H9 (cell line): Measurements from ENCODE around the gene CACNA1H. TPM values are rescaled to one million over a fixed set of nuclear protein-coding genes. Genes with fewer than 3 reads are reported as not detected.

Source experiments
- DNase-seq: peaks from one replicate; pipeline ENCODE4 v3.0.0-alpha.2; 2017
- H2AFZ ChIP-seq: one replicate; pipeline ENCODE4 v1.6.1; 2013; ENCODE audit warnings: mild to moderate bottlenecking, low read length, control low read depth, moderate library complexity
- H2AK5ac ChIP-seq: 2 replicates; pipeline ENCODE4 v1.6.1; 2013; ENCODE audit warnings: low read length, control low read depth, mixed read lengths; ENCODE audit not compliant: insufficient read length
- H2BK120ac ChIP-seq: one replicate; pipeline ENCODE4 v1.6.1; 2013; ENCODE audit warnings: low read depth, mild to moderate bottlenecking, low read length, control low read depth, inconsistent platforms; ENCODE audit not compliant: poor library complexity, severe bottlenecking
- H2BK12ac ChIP-seq: 2 replicates; pipeline ENCODE4 v1.6.1; 2013; ENCODE audit warnings: low read length, control low read depth, mixed read lengths, low read depth; ENCODE audit not compliant: insufficient read length
- H2BK15ac ChIP-seq: 2 replicates; pipeline ENCODE4 v1.6.1; 2013; ENCODE audit warnings: low read depth, low read length, control low read depth
- H2BK20ac ChIP-seq: one replicate; pipeline ENCODE4 v1.6.1; 2013; ENCODE audit warnings: low read depth, mild to moderate bottlenecking, low read length, control low read depth, inconsistent platforms; ENCODE audit not compliant: poor library complexity, severe bottlenecking
- H2BK5ac ChIP-seq: 2 replicates; pipeline ENCODE4 v1.6.1; 2013; ENCODE audit warnings: low read length, control low read depth, mixed read lengths; ENCODE audit not compliant: insufficient read length
- H3K14ac ChIP-seq: 2 replicates; pipeline ENCODE4 v1.6.1; 2013; ENCODE audit warnings: low read length, control low read depth; ENCODE audit not compliant: insufficient read depth
- H3K18ac ChIP-seq: 2 replicates; pipeline ENCODE4 v1.6.1; 2013; ENCODE audit warnings: low read depth, mild to moderate bottlenecking, mixed read lengths, low read length, control low read depth; ENCODE audit not compliant: insufficient read length
- H3K23ac ChIP-seq: 2 replicates; pipeline ENCODE4 v1.6.1; 2013; ENCODE audit warnings: low read length, control low read depth, mixed read lengths, low read depth; ENCODE audit not compliant: insufficient read length
- H3K23me2 ChIP-seq: 2 replicates; pipeline ENCODE4 v1.6.1; 2013; ENCODE audit warnings: low read depth, mild to moderate bottlenecking, mixed read lengths, low read length, control low read depth; ENCODE audit not compliant: insufficient read length, poor library complexity, severe bottlenecking
- H3K27ac ChIP-seq: 2 replicates; pipeline ENCODE4 v1.5.1; 2013; ENCODE audit warnings: low read length, control low read depth, mixed read lengths, low read depth; ENCODE audit not compliant: insufficient read length
- H3K27me3 ChIP-seq: 2 replicates; pipeline ENCODE4 v1.6.1; 2013; ENCODE audit warnings: low read length, control low read depth, inconsistent platforms; ENCODE audit not compliant: insufficient read depth
- H3K4ac ChIP-seq: 2 replicates; pipeline ENCODE4 v1.6.1; 2013; ENCODE audit warnings: low read depth, mild to moderate bottlenecking, control low read depth, inconsistent platforms, low read length, moderate library complexity
- H3K4me1 ChIP-seq: 2 replicates; pipeline ENCODE4 v1.6.1; 2013; ENCODE audit warnings: low read length, control low read depth, inconsistent platforms; ENCODE audit not compliant: insufficient read depth
- H3K4me2 ChIP-seq: 2 replicates; pipeline ENCODE4 v1.6.1; 2013; ENCODE audit warnings: low read length, control low read depth, mixed read lengths; ENCODE audit not compliant: insufficient read length, insufficient read depth
- H3K56ac ChIP-seq: 2 replicates; pipeline ENCODE4 v1.6.1; 2013; ENCODE audit warnings: low read depth, mild to moderate bottlenecking, mixed read lengths, low read length, control low read depth; ENCODE audit not compliant: insufficient read length
- H3K79me1 ChIP-seq: 2 replicates; pipeline ENCODE4 v1.6.1; 2013; ENCODE audit warnings: low read depth, mild to moderate bottlenecking, moderate library complexity, low read length, control low read depth, inconsistent platforms; ENCODE audit not compliant: insufficient read depth, poor library complexity, severe bottlenecking
- H3K79me2 ChIP-seq: 2 replicates; pipeline ENCODE4 v1.6.1; 2013; ENCODE audit warnings: low read length, control low read depth, inconsistent platforms; ENCODE audit not compliant: insufficient read depth
- H3K9ac ChIP-seq: 2 replicates; pipeline ENCODE4 v1.6.1; 2013; ENCODE audit warnings: low read length, control low read depth, mixed read lengths; ENCODE audit not compliant: insufficient read length; ENCODE audit errors: extremely low read depth
- H3K9me3 ChIP-seq: one replicate; pipeline ENCODE4 v1.6.1; 2013; ENCODE audit warnings: low read depth, low read length, inconsistent platforms; ENCODE audit not compliant: control insufficient read depth
- H3T11ph ChIP-seq: one replicate; pipeline ENCODE4 v1.6.1; 2013; ENCODE audit warnings: mild to moderate bottlenecking, low read length, control low read depth, inconsistent platforms
- H4K20me1 ChIP-seq: one replicate; pipeline ENCODE4 v1.6.1; 2013; ENCODE audit not compliant: control insufficient read depth, insufficient read length, insufficient read depth
- H4K5ac ChIP-seq: 2 replicates; pipeline ENCODE4 v1.6.1; 2013; ENCODE audit warnings: low read depth, mild to moderate bottlenecking, mixed read lengths, low read length, control low read depth; ENCODE audit not compliant: insufficient read length
- H4K8ac ChIP-seq: replicated peaks from 2 replicates; pipeline ENCODE4 v1.6.1; 2013; ENCODE audit warnings: low read length, control low read depth, mixed read lengths, low read depth; ENCODE audit not compliant: insufficient read length
- H4K91ac ChIP-seq: 2 replicates; pipeline ENCODE4 v1.6.1; 2013; ENCODE audit warnings: low read depth, mild to moderate bottlenecking, moderate library complexity, mixed read lengths, low read length, control low read depth; ENCODE audit not compliant: insufficient read length
- H3K27ac Mint-ChIP-seq, 3 experiments: 2 replicates in 2 of 3; 3 replicates in 1 of 3; pipeline ENCODE4 v1.8.0; 2020 to 2021; ENCODE audit warnings: mixed read lengths in 3 of 3, mild to moderate bottlenecking in 1 of 3, moderate library complexity in 1 of 3
- H3K27me3 Mint-ChIP-seq: 2 replicates; pipeline ENCODE4 v1.8.0; 2021; ENCODE audit warnings: low read depth, mild to moderate bottlenecking, moderate library complexity, mixed read lengths
- H3K36me3 Mint-ChIP-seq, 3 experiments: 2 replicates in 2 of 3; 3 replicates in 1 of 3; pipeline ENCODE4 v1.8.0; 2020 to 2021; ENCODE audit warnings: low read depth in 3 of 3, mixed read lengths in 3 of 3; ENCODE audit not compliant: insufficient read depth in 1 of 3
- H3K4me1 Mint-ChIP-seq, 2 experiments: 2 replicates each; pipeline ENCODE4 v1.8.0; 2020; ENCODE audit warnings: mixed read lengths in 2 of 2
- H3K4me3 Mint-ChIP-seq, 2 experiments: 2 replicates in 1 of 2; 3 replicates in 1 of 2; pipeline ENCODE4 v1.8.0; 2020 to 2021; ENCODE audit warnings: mild to moderate bottlenecking in 2 of 2, mixed read lengths in 2 of 2, moderate library complexity in 1 of 2
- H3K9me3 Mint-ChIP-seq, 2 experiments: 2 replicates in 1 of 2; 3 replicates in 1 of 2; pipeline ENCODE4 v1.8.0; 2020; ENCODE audit warnings: mild to moderate bottlenecking in 2 of 2, mixed read lengths in 2 of 2, moderate library complexity in 1 of 2
- WGBS: extraction: QIAGEN DNeasy Blood & Tissue Kit; methylation state at CpG from one replicate; pipeline ENCODE4 v1.1.7; 2013; ENCODE audit warnings: missing lambda C conversion rate, low lambda C conversion rate, mixed read lengths; ENCODE audit not compliant: insufficient read length; ENCODE audit errors: extremely low coverage; 5-methylcytosine and 5-hydroxymethylcytosine counted together
- total RNA-seq: library from RNA; stranded (reverse); gene quantifications from 2 replicates; pipeline ENCODE4 v1.2.1, GENCODE V29; 2021
- TF ChIP-seq, protein P1 (sequence below): fragments of 200-600 bp; sonication (generic); conservative IDR thresholded peaks from 3 replicates; pipeline ENCODE4 v1.8.0; 2021; ENCODE audit warnings: antibody characterized with exemption, mild to moderate bottlenecking

The CACNA1H gene
- total RNA-seq, 1 experiment from 2014 or later: 43.3 TPM

DNA sequence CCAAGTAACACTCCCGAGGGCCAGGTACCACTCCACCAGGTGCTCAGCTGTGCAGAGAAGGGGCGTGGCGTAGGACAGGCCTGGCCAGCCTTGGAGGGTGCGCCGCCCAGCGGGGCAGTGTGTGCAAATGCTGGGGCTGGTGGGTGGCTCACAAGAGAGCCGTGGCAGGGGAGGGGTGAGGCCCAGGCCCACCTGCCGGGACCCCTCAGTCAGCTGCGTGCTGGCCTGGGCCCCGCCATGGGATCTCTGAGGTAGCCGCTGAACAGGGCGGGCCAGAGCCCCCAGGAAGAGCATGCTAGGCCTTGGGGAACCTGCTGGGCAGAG lies 63.4 kb downstream of the CACNA1H start:
- H2BK12ac ChIP-seq: no peak overlapping the region
- Mint-ChIP-seq H3K9me3 (no peaks in the 10 kb centered on the region), H3K27ac (no peak overlapping the region), H3K27me3 (no peaks in the 10 kb centered on the region), H3K36me3 (peaks cover 2 to 29% (median 23%) of the 10 kb centered on the region in 3 experiments; a peak in 6 of 7 replicates), H3K4me1 (no peaks in the 10 kb centered on the region), H3K4me3 (no peak overlapping the region)
- TF ChIP-seq, protein P1, sequence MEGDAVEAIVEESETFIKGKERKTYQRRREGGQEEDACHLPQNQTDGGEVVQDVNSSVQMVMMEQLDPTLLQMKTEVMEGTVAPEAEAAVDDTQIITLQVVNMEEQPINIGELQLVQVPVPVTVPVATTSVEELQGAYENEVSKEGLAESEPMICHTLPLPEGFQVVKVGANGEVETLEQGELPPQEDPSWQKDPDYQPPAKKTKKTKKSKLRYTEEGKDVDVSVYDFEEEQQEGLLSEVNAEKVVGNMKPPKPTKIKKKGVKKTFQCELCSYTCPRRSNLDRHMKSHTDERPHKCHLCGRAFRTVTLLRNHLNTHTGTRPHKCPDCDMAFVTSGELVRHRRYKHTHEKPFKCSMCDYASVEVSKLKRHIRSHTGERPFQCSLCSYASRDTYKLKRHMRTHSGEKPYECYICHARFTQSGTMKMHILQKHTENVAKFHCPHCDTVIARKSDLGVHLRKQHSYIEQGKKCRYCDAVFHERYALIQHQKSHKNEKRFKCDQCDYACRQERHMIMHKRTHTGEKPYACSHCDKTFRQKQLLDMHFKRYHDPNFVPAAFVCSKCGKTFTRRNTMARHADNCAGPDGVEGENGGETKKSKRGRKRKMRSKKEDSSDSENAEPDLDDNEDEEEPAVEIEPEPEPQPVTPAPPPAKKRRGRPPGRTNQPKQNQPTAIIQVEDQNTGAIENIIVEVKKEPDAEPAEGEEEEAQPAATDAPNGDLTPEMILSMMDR: no peak
- no peaks in the 10 kb centered on the region for H3K23me2 ChIP-seq
- H2BK5ac ChIP-seq: no peak overlapping the region
- no peak for DNase-seq
- H3T11ph ChIP-seq: no peak overlapping the region
- no peaks in the 10 kb centered on the region for H3K79me1 ChIP-seq
- H3K23ac ChIP-seq: no peak overlapping the region
- peaks cover 3% of the 10 kb centered on the region for H4K20me1 ChIP-seq
- no peak overlapping the region; the same call in 1 of the 2 replicates for H2BK15ac ChIP-seq
- H3K79me2 ChIP-seq: no peaks in the 10 kb centered on the region
- H3K14ac ChIP-seq: no peak overlapping the region; the same call in 1 of the 2 replicates
- H3K27ac ChIP-seq: no peak overlapping the region
- no peak overlapping the region for H3K4ac ChIP-seq
- no peak overlapping the region for H3K56ac ChIP-seq
- no CpG with 5 or more reads among the region's 12 CpGs for WGBS
- no peak overlapping the region for H2AFZ ChIP-seq
- no peaks in the 10 kb centered on the region for H3K9me3 ChIP-seq
- H2BK120ac ChIP-seq: no peak overlapping the region
- H4K8ac ChIP-seq: no peak overlapping the region
- H3K18ac ChIP-seq: no peak overlapping the region
- no peak overlapping the region for H4K5ac ChIP-seq
- no peak overlapping the region for H4K91ac ChIP-seq
- no peak overlapping the region for H3K4me2 ChIP-seq
- no peak overlapping the region for H2AK5ac ChIP-seq
- H3K4me1 ChIP-seq: no peaks in the 10 kb centered on the region
- no peaks in the 10 kb centered on the region for H3K27me3 ChIP-seq
- H3K9ac ChIP-seq: no peak overlapping the region
- H2BK20ac ChIP-seq: no peak overlapping the region
